ENCODE measurements around the gene DRD2. TPM values are rescaled to one million over a fixed set of nuclear protein-coding genes. Genes with fewer than 3 reads are reported as not detected.

DRD2 gene
- total RNA-seq, 6 donors from 2014 or later = 0.13 TPM; not detected in 5

GRCh38 chr11:113363406-113363805 is 111.8 kb downstream of the DRD2 start:
- Histone ChIP-seq H3K27ac (no peak overlapping the region), H3K4me3 (no peak overlapping the region), H3K4me1 (no peaks in the 10 kb centered on the region), H3K27me3 (no peaks in the 10 kb centered on the region), H3K36me3 (peaks cover 0 to 96% (median 51%) of the 10 kb centered on the region in 4 donors), H3K9me3 (no peaks in the 10 kb centered on the region)
- DNase-seq (no peak), ATAC-seq (ENCODE audit: low FRiP score in 2 of 2) (no peak)
- WGBS, 2 donors = 67 to 79% methylated on average over 5 of the region's 5 CpGs
- TF ChIP-seq POLR2A (IDR thresholded peaks at IDR 0.05) (no peak), POLR2AphosphoS5 (IDR thresholded peaks at IDR 0.05) (no peak), EP300 (IDR thresholded peaks at IDR 0.05) (no peak)
- TF ChIP-seq, protein P1, sequence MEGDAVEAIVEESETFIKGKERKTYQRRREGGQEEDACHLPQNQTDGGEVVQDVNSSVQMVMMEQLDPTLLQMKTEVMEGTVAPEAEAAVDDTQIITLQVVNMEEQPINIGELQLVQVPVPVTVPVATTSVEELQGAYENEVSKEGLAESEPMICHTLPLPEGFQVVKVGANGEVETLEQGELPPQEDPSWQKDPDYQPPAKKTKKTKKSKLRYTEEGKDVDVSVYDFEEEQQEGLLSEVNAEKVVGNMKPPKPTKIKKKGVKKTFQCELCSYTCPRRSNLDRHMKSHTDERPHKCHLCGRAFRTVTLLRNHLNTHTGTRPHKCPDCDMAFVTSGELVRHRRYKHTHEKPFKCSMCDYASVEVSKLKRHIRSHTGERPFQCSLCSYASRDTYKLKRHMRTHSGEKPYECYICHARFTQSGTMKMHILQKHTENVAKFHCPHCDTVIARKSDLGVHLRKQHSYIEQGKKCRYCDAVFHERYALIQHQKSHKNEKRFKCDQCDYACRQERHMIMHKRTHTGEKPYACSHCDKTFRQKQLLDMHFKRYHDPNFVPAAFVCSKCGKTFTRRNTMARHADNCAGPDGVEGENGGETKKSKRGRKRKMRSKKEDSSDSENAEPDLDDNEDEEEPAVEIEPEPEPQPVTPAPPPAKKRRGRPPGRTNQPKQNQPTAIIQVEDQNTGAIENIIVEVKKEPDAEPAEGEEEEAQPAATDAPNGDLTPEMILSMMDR (IDR thresholded peaks at IDR 0.05) = no peak

Small RNA genes lying within 50 kb of the gene (small RNA-seq; reads per million reads assigned to genes)
- 0 reads per million in 4 donors for gene MIR4301

Other genes with a start within 250 kb of the DRD2 start
- gene TTC12, start 160.8 kb downstream of the DRD2 start, total RNA-seq = 10 to 100 TPM; 11.6 to 56.7 (median 16.1) TPM
- 1 to 10 TPM in 4 of 6 donors, under 1 TPM in 2; 0.14 to 4.4 (median 2.2) TPM for gene ANKK1, start 87.6 kb downstream of the DRD2 start, total RNA-seq
- gene TMPRSS5, start 230.9 kb upstream of the DRD2 start, total RNA-seq = 1 to 10 TPM in 1 of 6 donors, under 1 TPM in 3, not detected in 2; 0.61 to 2.4 (median 0.85) TPM

Data from upper lobe of left lung (tissue), 6 donors.